SK-N-SH (cell line): ENCODE data around the gene FYB1. TPM values are rescaled to one million over a fixed set of nuclear protein-coding genes. Genes with fewer than 3 reads are reported as not detected.

ENCODE experiments used
- CTCF ChIA-PET: fragments of 300-600, 350-600 bp; formaldehyde crosslinking; extraction: SDS; loops from one replicate; lab custom pipeline; 2021; lab: Yijun Ruan, JAX
- POLR2A ChIA-PET: fragments of 350-600 bp; sonication (Branson Sonifier 250); formaldehyde crosslinking; extraction: SDS; loops from one replicate; lab custom pipeline; 2020; ENCODE audit warnings: antibody characterized with exemption, inconsistent platforms; lab: Yijun Ruan, JAX
- DNase-seq: peaks from one replicate; pipeline ENCODE4 v3.0.0; 2012
- H2AFZ ChIP-seq: fragments of 200-600 bp; sonication (generic); 2 replicates; pipeline ENCODE4 v1.8.1; 2016; ENCODE audit warnings: antibody characterized with exemption, mild to moderate bottlenecking, low read depth
- H3F3A ChIP-seq: fragments of 200-600 bp; sonication (generic); replicated peaks from 2 replicates; pipeline ENCODE3; 2016; ENCODE audit warnings: antibody characterized with exemption, mild to moderate bottlenecking; ENCODE audit not compliant: insufficient read depth
- H3K27ac ChIP-seq, 2 experiments: fragments of 200-500 bp in 1 of 2; fragments of 200-600 bp in 1 of 2; sonication (Bioruptor generic) in 1 of 2; sonication (generic), shearing (Covaris generic) in 1 of 2; 2 replicates each; pipeline versions ENCODE4 v1.5.1 to v1.6.1; 2014 to 2016; ENCODE audit warnings: low read depth in 2 of 2, inconsistent platforms in 1 of 2, low read length in 1 of 2, mild to moderate bottlenecking in 1 of 2, mixed read lengths in 1 of 2
- H3K27me3 ChIP-seq: fragments of 200-600 bp; sonication (generic), shearing (Covaris generic); 2 replicates; pipeline ENCODE4 v1.6.1; 2016; ENCODE audit warnings: mixed run types; ENCODE audit not compliant: insufficient read depth
- H3K36me3 ChIP-seq, 2 experiments: fragments of 200-500 bp in 1 of 2; fragments of 200-600 bp in 1 of 2; sonication (Bioruptor generic) in 1 of 2; sonication (generic) in 1 of 2; replicated peaks in 1 of 2; 2 replicates each; pipeline versions ENCODE3 to v1.5.1; 2014 to 2016; ENCODE audit warnings: low read length in 1 of 2, mild to moderate bottlenecking in 1 of 2; ENCODE audit not compliant: insufficient read depth in 2 of 2, control insufficient read depth in 1 of 2
- H3K4me1 ChIP-seq, 2 experiments: fragments of 200-500 bp in 1 of 2; fragments of 200-600 bp in 1 of 2; sonication (Bioruptor generic) in 1 of 2; sonication (generic), shearing (Covaris generic) in 1 of 2; 2 replicates each; pipeline versions ENCODE4 v1.5.1 to v1.6.1; 2014 to 2016; ENCODE audit warnings: low read depth in 1 of 2, low read length in 1 of 2, mixed run types in 1 of 2; ENCODE audit not compliant: insufficient read depth in 2 of 2, control insufficient read depth in 1 of 2
- H3K4me2 ChIP-seq: fragments of 200-600 bp; sonication (generic), shearing (Covaris generic); 2 replicates; pipeline ENCODE4 v1.6.1; 2017; ENCODE audit warnings: mixed run types
- H3K4me3 ChIP-seq, 2 experiments: fragments of 200-500 bp in 1 of 2; fragments of 200-600 bp in 1 of 2; sonication (Bioruptor generic) in 1 of 2; sonication (generic), shearing (Covaris generic) in 1 of 2; 2 replicates each; pipeline versions ENCODE4 v1.5.1 to v1.8.1; 2014 to 2016; ENCODE audit warnings: low read depth in 2 of 2, inconsistent platforms in 1 of 2, low read length in 1 of 2, mild to moderate bottlenecking in 1 of 2, mixed read lengths in 1 of 2, moderate library complexity in 1 of 2
- H3K79me2 ChIP-seq: fragments of 200-600 bp; sonication (generic); 2 replicates; pipeline ENCODE4 v1.8.1; 2017; ENCODE audit warnings: mild to moderate bottlenecking; ENCODE audit not compliant: insufficient read depth
- H3K9ac ChIP-seq: fragments of 200-600 bp; sonication (generic); 2 replicates; pipeline ENCODE4 v1.6.1; 2017; ENCODE audit warnings: mixed run types
- H3K9me2 ChIP-seq: fragments of 200-600 bp; sonication (generic); 2 replicates; pipeline ENCODE4 v1.6.1; 2017; ENCODE audit warnings: mixed run types
- H3K9me3 ChIP-seq: fragments of 200-600 bp; sonication (generic); 2 replicates; pipeline ENCODE4 v1.6.1; 2017; ENCODE audit warnings: mixed run types, mild to moderate bottlenecking, moderate library complexity
- H4K20me1 ChIP-seq: fragments of 200-600 bp; sonication (generic); 2 replicates; pipeline ENCODE4 v1.6.1; 2017; ENCODE audit warnings: mild to moderate bottlenecking, mixed run types; ENCODE audit not compliant: insufficient read depth
- CHD2 ChIP-seq: fragments of 150-350 bp; IDR thresholded peaks from 2 replicates; pipeline ENCODE4 v1.6.1; 2018; ENCODE audit warnings: low read length; ENCODE audit not compliant: partially characterized antibody
- ELF1 ChIP-seq: IDR thresholded peaks from 2 replicates; pipeline ENCODE4 v1.4.0; 2012
- EP300 ChIP-seq, 2 experiments: IDR thresholded peaks; 2 replicates each; pipeline versions ENCODE4 v1.4.0 to v1.6.1; 2012; ENCODE audit warnings: borderline replicate concordance in 1 of 2, low read depth in 1 of 2, low read length in 1 of 2
- FOSL2 ChIP-seq: IDR thresholded peaks from 2 replicates; pipeline ENCODE4 v1.4.0; 2012; ENCODE audit warnings: low read depth, mild to moderate bottlenecking, moderate library complexity, borderline replicate concordance
- FOXM1 ChIP-seq: IDR thresholded peaks from 2 replicates; pipeline ENCODE4 v1.4.0; 2012; ENCODE audit warnings: low read depth, mild to moderate bottlenecking
- GABPA ChIP-seq: IDR thresholded peaks from 2 replicates; pipeline ENCODE4 v1.4.0; 2012; ENCODE audit warnings: low read depth, mild to moderate bottlenecking
- GATA2 ChIP-seq: sonication (generic); formaldehyde crosslinking; IDR thresholded peaks from 2 replicates; pipeline ENCODE4 v1.5.0; 2020; ENCODE audit warnings: mild to moderate bottlenecking, missing genetic modification reagents
- IRF3 ChIP-seq: fragments of 150-350 bp; IDR thresholded peaks from 2 replicates; pipeline ENCODE4 v1.6.1; 2016; ENCODE audit warnings: mild to moderate bottlenecking, low read depth, low read length
- JUND ChIP-seq: IDR thresholded peaks from 2 replicates; pipeline ENCODE4 v1.4.0; 2012
- MEF2A ChIP-seq: IDR thresholded peaks from 2 replicates; pipeline ENCODE4 v1.4.0; 2012; ENCODE audit warnings: low read depth, borderline replicate concordance
- NRF1 ChIP-seq: IDR thresholded peaks from 2 replicates; pipeline ENCODE4 v1.6.1; 2012; ENCODE audit warnings: low read depth, mild to moderate bottlenecking, low read length
- POLR2AphosphoS5 ChIP-seq: IDR thresholded peaks from 2 replicates; pipeline ENCODE4 v1.6.1; 2012; ENCODE audit warnings: low read depth, low read length
- RCOR1 ChIP-seq: fragments of 150-350 bp; IDR thresholded peaks from 2 replicates; pipeline ENCODE4 v1.6.1; 2017; ENCODE audit warnings: antibody characterized with exemption, low read length
- REST ChIP-seq: IDR thresholded peaks from 2 replicates; pipeline ENCODE4 v1.6.1; 2012; ENCODE audit warnings: mild to moderate bottlenecking, low read depth, low read length, moderate library complexity
- RXRA ChIP-seq: IDR thresholded peaks from 2 replicates; pipeline ENCODE4 v1.4.0; 2012; ENCODE audit warnings: low read depth, mild to moderate bottlenecking, borderline replicate concordance
- TEAD4 ChIP-seq: IDR thresholded peaks from 2 replicates; pipeline ENCODE4 v1.4.0; 2012; ENCODE audit warnings: mild to moderate bottlenecking, borderline replicate concordance; ENCODE audit not compliant: insufficient read depth
- USF2 ChIP-seq: fragments of 150-350 bp; IDR thresholded peaks from 2 replicates; pipeline ENCODE4 v1.6.1; 2017; ENCODE audit warnings: antibody characterized with exemption, low read length, low read depth, borderline replicate concordance
- YY1 ChIP-seq: IDR thresholded peaks from 2 replicates; pipeline ENCODE4 v1.4.0; 2012; ENCODE audit warnings: low read depth, mild to moderate bottlenecking
- ZBTB33 ChIP-seq: IDR thresholded peaks from 2 replicates; pipeline ENCODE4 v1.4.0; 2012; ENCODE audit warnings: low read depth, borderline replicate concordance
- WGBS: methylation state at CpG from one replicate; pipeline ENCODE4 v1.1.6; 2017; ENCODE audit warnings: low lambda C conversion rate; 5-methylcytosine and 5-hydroxymethylcytosine counted together
- polyA plus RNA-seq, 3 experiments: library from polyadenylated mRNA; depleted of rRNA; stranded (reverse); fragments of >200 nt; gene quantifications; 2 replicates each; pipeline ENCODE4 v1.2.3, GENCODE V29; 2012
- TF ChIP-seq, protein P1 (sequence below): fragments of 200-600 bp; sonication (generic); IDR thresholded peaks from 2 replicates; pipeline ENCODE4 v1.6.1; 2017; ENCODE audit warnings: antibody characterized with exemption, mild to moderate bottlenecking, moderate library complexity

The FYB1 gene
- polyA plus RNA-seq, 1 of the 3 experiments (the other 2 are of a cell fraction): not detected

DNA sequence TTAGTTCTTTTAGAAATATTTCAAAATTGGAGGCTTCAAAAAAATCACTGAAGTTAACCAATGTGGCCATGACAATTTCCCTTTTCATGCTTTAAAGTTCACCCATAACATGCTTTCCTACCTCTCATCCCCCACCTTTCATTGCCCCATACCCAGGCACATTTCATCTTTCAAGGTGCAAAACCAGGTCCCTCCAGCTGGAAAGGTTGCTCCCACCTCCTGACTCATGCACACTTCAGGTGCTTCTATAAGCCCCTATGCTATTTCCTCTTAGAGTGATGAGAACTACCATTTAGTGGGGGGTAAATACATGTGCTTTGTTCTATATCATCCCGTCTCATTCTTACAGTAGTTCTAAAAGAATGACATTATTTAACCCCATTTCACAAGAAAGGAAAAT, 15.4 kb downstream of the FYB1 start (continued):
- TF ChIP-seq TEAD4 (no peak), ELF1 (no peak), IRF3 (no peak), RCOR1 (no peak), ZBTB33 (no peak), FOXM1 (no peak), POLR2AphosphoS5 (no peak)
- TF ChIP-seq, all 33 proteins: peak for 0

DNA sequence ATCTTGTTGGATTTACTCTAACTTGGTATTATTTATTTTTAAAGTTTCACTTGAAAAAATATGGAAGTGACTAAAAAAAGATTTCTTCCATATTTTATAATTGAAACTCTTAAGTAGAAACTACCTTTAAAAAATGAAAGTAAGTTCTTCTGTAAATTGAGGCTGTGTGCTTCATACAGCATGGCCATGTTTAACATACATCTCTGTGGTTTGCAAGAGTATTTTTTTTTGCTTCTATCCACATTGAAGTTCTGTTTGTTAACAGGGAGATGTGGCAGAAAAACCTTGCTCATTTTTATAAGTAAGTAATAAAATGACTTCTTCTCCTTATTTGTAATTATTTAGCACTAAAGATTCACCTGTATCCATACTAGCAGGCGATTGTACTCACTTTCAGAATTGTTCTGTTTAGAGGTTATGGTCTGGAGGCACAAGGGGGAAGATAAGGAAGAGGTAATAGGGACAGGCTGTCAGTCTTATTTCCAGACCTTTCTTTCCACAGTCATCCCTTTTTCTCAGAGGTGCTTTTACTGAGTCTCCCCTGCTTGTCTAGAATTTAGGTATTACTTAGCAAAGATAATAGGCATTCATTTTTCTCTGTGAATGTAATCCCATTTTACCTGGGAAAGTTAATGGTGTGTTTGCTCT, 16.0 kb downstream of the FYB1 start:
- H3K36me3 ChIP-seq: no peaks in the 10 kb centered on the region
- H4K20me1 ChIP-seq: no peaks in the 10 kb centered on the region
- no peak overlapping the region for H3K27ac ChIP-seq
- no peaks in the 10 kb centered on the region for H3K79me2 ChIP-seq
- CTCF ChIA-PET: interaction anchor here (1.4 kb wide), 1 partner anchor 14 kb away, joined by 3 read pairs; no protein-coding TSS in a partner anchor
- peaks cover 63% of the 10 kb centered on the region for H3K27me3 ChIP-seq
- POLR2A ChIA-PET: no interaction called here
- no peak for DNase-seq
- no peaks in the 10 kb centered on the region for H3K9me2 ChIP-seq
- H3K4me2 ChIP-seq: no peak overlapping the region
- no peak overlapping the region for H2AFZ ChIP-seq
- H3F3A ChIP-seq: no peaks in the 10 kb centered on the region
- no peaks in the 10 kb centered on the region for H3K4me1 ChIP-seq
- no peaks in the 10 kb centered on the region for H3K9me3 ChIP-seq
- no peak overlapping the region for H3K4me3 ChIP-seq
- no peak overlapping the region for H3K9ac ChIP-seq
- 10% methylated on average over 1 of the region's 1 CpG for WGBS
- TF ChIP-seq, protein P1, sequence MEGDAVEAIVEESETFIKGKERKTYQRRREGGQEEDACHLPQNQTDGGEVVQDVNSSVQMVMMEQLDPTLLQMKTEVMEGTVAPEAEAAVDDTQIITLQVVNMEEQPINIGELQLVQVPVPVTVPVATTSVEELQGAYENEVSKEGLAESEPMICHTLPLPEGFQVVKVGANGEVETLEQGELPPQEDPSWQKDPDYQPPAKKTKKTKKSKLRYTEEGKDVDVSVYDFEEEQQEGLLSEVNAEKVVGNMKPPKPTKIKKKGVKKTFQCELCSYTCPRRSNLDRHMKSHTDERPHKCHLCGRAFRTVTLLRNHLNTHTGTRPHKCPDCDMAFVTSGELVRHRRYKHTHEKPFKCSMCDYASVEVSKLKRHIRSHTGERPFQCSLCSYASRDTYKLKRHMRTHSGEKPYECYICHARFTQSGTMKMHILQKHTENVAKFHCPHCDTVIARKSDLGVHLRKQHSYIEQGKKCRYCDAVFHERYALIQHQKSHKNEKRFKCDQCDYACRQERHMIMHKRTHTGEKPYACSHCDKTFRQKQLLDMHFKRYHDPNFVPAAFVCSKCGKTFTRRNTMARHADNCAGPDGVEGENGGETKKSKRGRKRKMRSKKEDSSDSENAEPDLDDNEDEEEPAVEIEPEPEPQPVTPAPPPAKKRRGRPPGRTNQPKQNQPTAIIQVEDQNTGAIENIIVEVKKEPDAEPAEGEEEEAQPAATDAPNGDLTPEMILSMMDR: no peak
- TF ChIP-seq MEF2A (no peak), REST (no peak), YY1 (no peak), RCOR1 (no peak), JUND (no peak), NRF1 (no peak), ZBTB33 (no peak), POLR2AphosphoS5 (no peak), GABPA (no peak), RXRA (no peak), GATA2 (CRISPR knock-in tag) (no peak), EP300 (IDR thresholded peaks at IDR 0.05; ENCODE audit: borderline replicate concordance in 1 of 2, low read depth in 1 of 2, low read length in 1 of 2) (no peak), USF2 (no peak), CHD2 (no peak), FOSL2 (no peak)
